Neural progenitor cell (in vitro differentiated cells): ENCODE data around the gene BCOR. TPM values are rescaled to one million over a fixed set of nuclear protein-coding genes. Genes with fewer than 3 reads are reported as not detected.
A peak's percentile ranks its signal among the peaks of the same experiment; 100 is the strongest.

Experiments
- DNase-seq: peaks from one replicate; pipeline ENCODE4 v3.0.0-alpha.2; 2016; ENCODE audit warnings: low spot score
- H2AFZ ChIP-seq: fragments of 200-600 bp; sonication (generic); replicated peaks from 2 replicates; pipeline ENCODE4 v1.6.1; 2016; ENCODE audit warnings: antibody characterized with exemption
- H3F3A ChIP-seq: fragments of 200-600 bp; sonication (generic); 2 replicates; pipeline ENCODE4 v1.6.1; 2016; ENCODE audit warnings: antibody characterized with exemption, low read depth
- H3K27ac ChIP-seq: fragments of 200-600 bp; sonication (generic); 2 replicates; pipeline ENCODE4 v1.5.1; 2016; ENCODE audit warnings: mild to moderate bottlenecking
- H3K27me3 ChIP-seq: fragments of 200-600 bp; sonication (generic); 2 replicates; pipeline ENCODE4 v1.6.1; 2016; ENCODE audit warnings: mild to moderate bottlenecking, moderate library complexity
- H3K36me3 ChIP-seq: fragments of 200-600 bp; sonication (generic); 2 replicates; pipeline ENCODE4 v1.5.1; 2016
- H3K4me1 ChIP-seq: fragments of 200-600 bp; sonication (generic); 2 replicates; pipeline ENCODE4 v1.6.1; 2016; ENCODE audit warnings: mixed run types
- H3K4me2 ChIP-seq: fragments of 200-600 bp; sonication (generic); 2 replicates; pipeline ENCODE4 v1.6.1; 2016
- H3K4me3 ChIP-seq: fragments of 200-600 bp; sonication (generic); 2 replicates; pipeline ENCODE4 v1.5.1; 2016
- H3K79me2 ChIP-seq: fragments of 200-600 bp; sonication (generic); 2 replicates; pipeline ENCODE4 v1.6.1; 2016; ENCODE audit warnings: low read depth
- H3K9ac ChIP-seq: fragments of 200-600 bp; sonication (generic); 2 replicates; pipeline ENCODE4 v1.6.1; 2016
- H3K9me3 ChIP-seq: fragments of 200-600 bp; sonication (generic); 2 replicates; pipeline ENCODE4 v1.5.1; 2016; ENCODE audit warnings: low read depth
- H4K20me1 ChIP-seq: fragments of 200-600 bp; sonication (generic); 2 replicates; pipeline ENCODE4 v1.6.1; 2016; ENCODE audit warnings: low read depth
- H3K27ac Mint-ChIP-seq: 3 replicates; pipeline ENCODE4 v1.8.0; 2021; ENCODE audit warnings: mixed read lengths
- H3K27me3 Mint-ChIP-seq: 2 replicates; pipeline ENCODE4 v1.8.0; 2022; ENCODE audit warnings: low read depth, mild to moderate bottlenecking, inconsistent platforms, moderate library complexity, mixed read lengths; ENCODE audit not compliant: insufficient read depth
- H3K36me3 Mint-ChIP-seq: 3 replicates; pipeline ENCODE4 v1.8.0; 2021; ENCODE audit warnings: mixed read lengths
- H3K4me1 Mint-ChIP-seq: 3 replicates; pipeline ENCODE4 v1.8.0; 2021; ENCODE audit warnings: mixed read lengths
- H3K4me3 Mint-ChIP-seq: 3 replicates; pipeline ENCODE4 v1.8.0; 2021; ENCODE audit warnings: mild to moderate bottlenecking, moderate library complexity, mixed read lengths
- H3K9me3 Mint-ChIP-seq: 3 replicates; pipeline ENCODE4 v1.8.0; 2020; ENCODE audit warnings: mixed read lengths
- EZH2 ChIP-seq: fragments of 200-600 bp; sonication (generic); IDR thresholded peaks from 2 replicates; pipeline ENCODE4 v1.6.1; 2017; ENCODE audit warnings: antibody characterized with exemption, mild to moderate bottlenecking, moderate library complexity
- EZH2phosphoT487 ChIP-seq: fragments of 200-600 bp; sonication (generic); IDR thresholded peaks from 2 replicates; pipeline ENCODE4 v1.6.1; 2017; ENCODE audit warnings: antibody characterized with exemption
- total RNA-seq: library from RNA; depleted of rRNA; stranded (reverse); fragments of >200 nt; gene quantifications from 2 replicates; pipeline ENCODE4 v1.2.3, GENCODE V29; 2015; ENCODE audit warnings: low replicate concordance
- TF ChIP-seq, protein P1 (sequence below): fragments of 200-600 bp; sonication (generic); IDR thresholded peaks from 2 replicates; pipeline ENCODE4 v1.5.1; 2017; ENCODE audit warnings: antibody characterized with exemption, mild to moderate bottlenecking

BCOR gene
- total RNA-seq, 1 donor from 2014 or later: 32.4 TPM

DNA sequence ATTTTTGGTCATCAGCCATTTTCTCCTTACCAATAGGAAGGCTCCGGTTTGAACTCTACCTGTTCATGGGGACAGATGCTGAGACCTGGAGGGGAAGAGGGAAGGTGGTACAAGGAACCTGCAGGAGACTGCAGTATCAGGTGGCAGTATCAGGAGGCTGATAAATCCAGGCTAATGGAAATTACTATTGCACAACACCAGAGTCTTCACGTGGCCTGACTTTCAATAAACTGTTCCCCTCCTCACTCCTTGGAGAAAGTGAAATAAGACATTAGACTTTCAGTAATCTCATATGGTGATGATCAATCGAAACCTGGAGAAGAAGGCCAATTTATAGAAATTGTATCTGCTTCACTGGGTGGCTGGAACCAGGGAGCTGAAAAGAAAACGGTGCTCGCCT, 46.2 kb upstream of the BCOR start:
- peaks cover 75% of the 10 kb centered on the region for H3K27me3 ChIP-seq
- TF ChIP-seq EZH2phosphoT487 (no peak), EZH2 (no peak)
- TF ChIP-seq, protein P1, sequence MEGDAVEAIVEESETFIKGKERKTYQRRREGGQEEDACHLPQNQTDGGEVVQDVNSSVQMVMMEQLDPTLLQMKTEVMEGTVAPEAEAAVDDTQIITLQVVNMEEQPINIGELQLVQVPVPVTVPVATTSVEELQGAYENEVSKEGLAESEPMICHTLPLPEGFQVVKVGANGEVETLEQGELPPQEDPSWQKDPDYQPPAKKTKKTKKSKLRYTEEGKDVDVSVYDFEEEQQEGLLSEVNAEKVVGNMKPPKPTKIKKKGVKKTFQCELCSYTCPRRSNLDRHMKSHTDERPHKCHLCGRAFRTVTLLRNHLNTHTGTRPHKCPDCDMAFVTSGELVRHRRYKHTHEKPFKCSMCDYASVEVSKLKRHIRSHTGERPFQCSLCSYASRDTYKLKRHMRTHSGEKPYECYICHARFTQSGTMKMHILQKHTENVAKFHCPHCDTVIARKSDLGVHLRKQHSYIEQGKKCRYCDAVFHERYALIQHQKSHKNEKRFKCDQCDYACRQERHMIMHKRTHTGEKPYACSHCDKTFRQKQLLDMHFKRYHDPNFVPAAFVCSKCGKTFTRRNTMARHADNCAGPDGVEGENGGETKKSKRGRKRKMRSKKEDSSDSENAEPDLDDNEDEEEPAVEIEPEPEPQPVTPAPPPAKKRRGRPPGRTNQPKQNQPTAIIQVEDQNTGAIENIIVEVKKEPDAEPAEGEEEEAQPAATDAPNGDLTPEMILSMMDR: no peak
- H3K4me1 ChIP-seq: peaks cover 49% of the 10 kb centered on the region
- peak overlapping the region; percentile 80 for H3K4me2 ChIP-seq
- H3F3A ChIP-seq: peaks cover 61% of the 10 kb centered on the region
- no peak overlapping the region for H2AFZ ChIP-seq
- Mint-ChIP-seq H3K4me1 (peaks cover 51% of the 10 kb centered on the region), H3K27ac (no peak overlapping the region), H3K4me3 (peak overlapping the region; percentile 81), H3K27me3 (peaks cover 13% of the 10 kb centered on the region), H3K9me3 (peaks cover 16% of the 10 kb centered on the region), H3K36me3 (no peaks in the 10 kb centered on the region)
- H3K36me3 ChIP-seq: no peaks in the 10 kb centered on the region
- H3K27ac ChIP-seq: no peak overlapping the region
- H3K9me3 ChIP-seq: no peaks in the 10 kb centered on the region
- H4K20me1 ChIP-seq: peaks cover 32% of the 10 kb centered on the region
- no peaks in the 10 kb centered on the region for H3K79me2 ChIP-seq
- H3K9ac ChIP-seq: no peak overlapping the region
- H3K4me3 ChIP-seq: no peak overlapping the region
- no peak for DNase-seq

DNA sequence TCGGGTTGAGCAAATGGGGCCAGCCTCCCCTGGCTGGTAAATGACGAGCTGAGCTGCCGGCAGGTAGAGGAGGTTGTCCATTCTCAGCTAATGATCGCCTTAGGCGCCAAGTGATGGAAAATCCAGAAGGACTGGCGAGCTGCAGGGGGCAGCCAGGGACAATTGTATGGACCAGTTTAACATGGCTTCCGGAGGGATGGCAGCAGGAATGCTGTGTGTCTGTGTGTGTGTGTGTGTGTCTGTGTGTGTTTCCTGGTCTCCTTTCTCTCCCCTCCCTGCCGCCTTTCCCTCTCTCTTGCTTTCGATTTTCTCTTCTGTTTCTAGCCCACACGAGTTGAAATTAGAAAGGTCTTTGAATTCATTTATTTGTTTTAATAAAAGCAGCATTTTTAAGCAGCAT, 45.2 kb upstream of the BCOR start:
- H3K4me3 Mint-ChIP-seq: no peak overlapping the region
- Histone ChIP-seq H3K27me3 (peaks cover 65% of the 10 kb centered on the region), H3K79me2 (no peaks in the 10 kb centered on the region), H3K4me1 (peaks cover 40% of the 10 kb centered on the region), H3K27ac (no peak overlapping the region), H2AFZ (no peak overlapping the region), H3F3A (peaks cover 51% of the 10 kb centered on the region), H3K9ac (no peak overlapping the region), H4K20me1 (peaks cover 23% of the 10 kb centered on the region), H3K4me3 (no peak overlapping the region), H3K4me2 (no peak overlapping the region), H3K9me3 (no peaks in the 10 kb centered on the region), H3K36me3 (no peaks in the 10 kb centered on the region)
- TF ChIP-seq EZH2phosphoT487: no peak
- no peak for TF ChIP-seq EZH2
- TF ChIP-seq, protein P1: no peak
- no peak overlapping the region for H3K27ac Mint-ChIP-seq
- peaks cover 9% of the 10 kb centered on the region for H3K27me3 Mint-ChIP-seq
- peaks cover 41% of the 10 kb centered on the region for H3K4me1 Mint-ChIP-seq
- no peaks in the 10 kb centered on the region for H3K36me3 Mint-ChIP-seq
- peak; percentile 58 for DNase-seq
- H3K9me3 Mint-ChIP-seq: peaks cover 9% of the 10 kb centered on the region

DNA sequence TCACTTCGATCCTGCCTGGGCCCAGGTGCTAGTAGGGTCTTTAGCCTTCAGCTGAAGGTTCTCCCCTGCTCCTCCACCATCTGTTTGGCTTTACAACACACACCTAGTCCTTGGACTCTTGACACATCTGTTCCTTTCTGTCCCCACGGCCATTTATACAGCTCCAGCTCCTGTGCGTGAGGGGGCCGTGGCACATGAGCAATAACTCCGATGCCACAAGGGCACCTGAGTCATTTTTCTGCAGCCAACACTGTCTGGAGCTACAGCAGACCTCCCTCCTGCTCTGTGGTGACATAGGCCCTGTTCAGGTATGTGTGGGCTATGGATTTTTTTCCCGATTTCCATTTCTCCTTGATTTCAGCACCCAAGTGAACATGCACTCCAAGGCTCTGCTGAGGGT, 44.7 kb upstream of the BCOR start:
- peaks cover 59% of the 10 kb centered on the region for H3K27me3 ChIP-seq
- TF ChIP-seq EZH2 (no peak), EZH2phosphoT487 (no peak)
- TF ChIP-seq, protein P1: no peak
- peaks cover 17% of the 10 kb centered on the region for H4K20me1 ChIP-seq
- no peak overlapping the region for H3K4me3 ChIP-seq
- Mint-ChIP-seq H3K27ac (no peak overlapping the region), H3K9me3 (peaks cover 9% of the 10 kb centered on the region), H3K36me3 (no peaks in the 10 kb centered on the region), H3K4me1 (peaks cover 36% of the 10 kb centered on the region), H3K27me3 (peaks cover 9% of the 10 kb centered on the region), H3K4me3 (no peak overlapping the region)
- H3K36me3 ChIP-seq: no peaks in the 10 kb centered on the region
- H3K9ac ChIP-seq: no peak overlapping the region
- H3K4me1 ChIP-seq: peaks cover 34% of the 10 kb centered on the region
- H3K79me2 ChIP-seq: no peaks in the 10 kb centered on the region
- H3K9me3 ChIP-seq: no peaks in the 10 kb centered on the region
- no peak for DNase-seq
- H3K4me2 ChIP-seq: no peak overlapping the region
- no peak overlapping the region for H2AFZ ChIP-seq
- peaks cover 45% of the 10 kb centered on the region for H3F3A ChIP-seq
- no peak overlapping the region for H3K27ac ChIP-seq
